Fibroblast of pulmonary artery (primary cell): ENCODE data around the gene EVI5L.

ENCODE experiments used
- DNase-seq: peaks from one replicate; pipeline ENCODE4 v3.0.0-alpha.2; 2010; ENCODE audit warnings: low read depth
- H3K4me3 ChIP-seq: replicated peaks from 2 replicates; pipeline ENCODE4 v1.5.1; 2011; ENCODE audit warnings: low read depth, mild to moderate bottlenecking, control low read depth, low read length, moderate library complexity
- CTCF ChIP-seq: IDR thresholded peaks from 2 replicates; pipeline ENCODE4 v1.5.1; 2011; ENCODE audit warnings: mild to moderate bottlenecking, control low read depth, low read length, inconsistent platforms; ENCODE audit errors: missing control alignments

EVI5L gene

DNA sequence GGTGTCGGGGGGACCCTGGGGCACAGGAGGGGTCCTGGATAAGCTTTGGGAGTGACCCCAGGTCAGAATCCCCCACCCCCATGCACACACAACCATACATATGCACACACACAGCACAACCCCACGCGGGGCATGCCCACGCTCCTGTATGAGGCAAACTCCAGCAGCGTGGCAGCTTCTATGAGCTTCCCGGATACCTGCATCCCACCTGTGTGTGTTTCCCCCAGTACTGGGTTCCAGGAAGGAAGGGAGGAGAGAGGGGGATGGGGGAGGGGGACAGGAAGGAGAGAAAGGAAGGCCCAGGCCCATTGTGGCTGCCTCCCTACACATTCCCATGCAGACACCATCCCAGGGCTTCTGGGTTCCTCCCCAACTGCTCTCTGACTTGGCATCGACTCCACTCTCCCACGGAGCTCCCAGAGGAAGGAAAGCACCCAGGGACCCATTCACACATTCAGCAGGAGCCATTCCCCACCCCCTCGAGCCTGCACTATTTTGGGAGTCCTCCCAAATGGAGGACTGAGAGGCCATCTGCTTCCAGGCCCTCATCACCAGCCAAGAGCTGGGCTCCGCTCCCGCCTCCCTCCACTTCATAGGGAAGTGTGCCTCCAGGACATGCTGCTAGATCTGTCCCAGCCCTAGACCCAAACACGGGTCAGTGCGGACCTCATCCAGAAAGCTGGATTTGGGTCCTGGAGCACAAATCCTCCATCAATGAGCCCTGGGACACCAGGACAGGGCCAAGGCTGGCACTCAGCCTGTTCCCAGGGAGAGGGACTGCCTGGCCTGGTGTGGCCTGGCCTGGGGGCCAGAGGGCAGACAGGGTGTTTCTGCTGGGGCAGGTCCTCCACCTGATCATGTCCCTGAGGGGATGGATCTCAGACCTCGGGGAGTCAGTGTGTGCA, 30.9 kb downstream of the EVI5L start:
- TF ChIP-seq CTCF: no peak
- DNase-seq: no peak
- no peak overlapping the region for H3K4me3 ChIP-seq

DNA sequence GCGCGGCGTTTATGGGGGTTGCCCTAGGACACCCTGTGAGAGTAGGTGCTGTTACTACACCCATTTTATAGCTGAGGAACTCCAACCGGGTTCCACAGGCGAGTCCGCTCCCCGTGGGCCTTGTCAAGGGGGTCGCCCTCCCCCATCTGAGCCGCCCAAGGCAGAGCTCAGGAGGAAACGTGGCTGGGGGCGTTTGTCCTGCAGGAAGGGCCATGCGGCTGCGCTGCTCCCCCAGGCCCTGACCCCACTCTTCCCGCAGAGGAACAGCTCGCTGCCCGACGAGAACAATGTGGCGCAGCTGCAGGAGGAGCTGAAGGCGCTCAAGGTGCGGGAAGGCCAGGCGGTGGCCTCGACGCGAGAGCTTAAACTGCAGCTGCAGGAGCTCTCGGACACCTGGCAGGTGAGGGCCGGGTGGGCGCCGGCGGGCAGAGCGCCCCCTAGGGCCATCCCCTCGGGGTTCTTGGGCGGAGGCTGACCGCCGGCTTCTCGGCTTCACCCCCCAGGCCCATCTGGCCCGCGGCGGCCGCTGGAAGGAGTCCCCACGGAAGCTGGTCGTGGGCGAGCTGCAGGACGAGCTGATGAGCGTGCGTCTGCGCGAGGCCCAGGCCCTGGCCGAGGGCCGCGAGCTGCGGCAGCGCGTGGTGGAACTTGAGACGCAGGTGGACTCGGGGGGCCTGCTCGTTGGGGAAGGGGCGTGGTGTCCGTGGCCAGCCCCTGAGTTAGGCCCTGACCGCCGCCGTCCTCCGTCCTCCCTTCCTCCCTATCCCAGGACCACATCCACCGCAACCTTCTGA, 31.8 kb downstream of the EVI5L start:
- DNase-seq: no peak
- H3K4me3 ChIP-seq: no peak overlapping the region
- no peak for TF ChIP-seq CTCF

- no peak for TF ChIP-seq CTCF
- no peak overlapping the region for H3K4me3 ChIP-seq
- DNase-seq: peak; percentile 46
Observed at GRCh38 chr19:7862413-7862951, 32.5 kb downstream of the EVI5L start.

GRCh38 chr19:7863157-7863970, 33.3 kb downstream of the EVI5L start:
- TF ChIP-seq CTCF: no peak
- DNase-seq: no peak
- no peak overlapping the region for H3K4me3 ChIP-seq

DNA sequence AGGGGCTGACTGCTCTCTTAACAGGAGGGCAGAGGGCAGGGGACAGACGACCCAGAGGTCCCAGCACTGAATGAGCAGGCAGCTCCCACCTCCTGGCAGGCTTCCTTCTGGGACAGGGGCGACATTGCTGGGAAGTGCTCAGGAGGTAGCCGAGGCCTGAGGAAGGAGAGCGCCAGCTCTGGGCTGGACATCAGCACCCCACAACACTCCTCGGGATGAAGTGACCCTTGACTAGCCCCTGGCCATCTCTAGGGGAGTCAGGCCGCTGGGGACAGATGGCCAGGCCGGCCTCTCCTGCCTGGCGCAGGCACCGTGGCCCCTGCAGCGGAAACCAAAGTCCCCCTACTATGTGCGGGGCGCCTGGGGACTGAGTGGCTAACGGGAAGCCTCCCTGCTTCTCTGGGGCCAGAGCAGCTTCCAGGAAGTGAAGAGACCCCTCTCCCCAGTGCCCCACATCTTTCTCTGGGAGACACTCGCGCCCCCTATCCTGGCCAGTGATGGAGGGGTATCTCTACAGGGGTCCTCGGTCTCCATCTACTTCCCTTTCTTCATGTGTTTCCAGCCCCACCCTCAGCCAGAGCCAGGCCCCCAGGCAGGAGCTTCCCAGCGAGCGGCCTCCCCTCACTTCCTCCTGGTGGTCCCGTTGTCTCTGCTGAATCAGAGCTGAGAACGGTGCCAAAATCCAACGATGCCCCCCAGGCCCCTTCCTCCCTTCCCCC, 34.1 kb downstream of the EVI5L start:
- DNase-seq: no peak
- no peak overlapping the region for H3K4me3 ChIP-seq
- TF ChIP-seq CTCF: no peak

DNA sequence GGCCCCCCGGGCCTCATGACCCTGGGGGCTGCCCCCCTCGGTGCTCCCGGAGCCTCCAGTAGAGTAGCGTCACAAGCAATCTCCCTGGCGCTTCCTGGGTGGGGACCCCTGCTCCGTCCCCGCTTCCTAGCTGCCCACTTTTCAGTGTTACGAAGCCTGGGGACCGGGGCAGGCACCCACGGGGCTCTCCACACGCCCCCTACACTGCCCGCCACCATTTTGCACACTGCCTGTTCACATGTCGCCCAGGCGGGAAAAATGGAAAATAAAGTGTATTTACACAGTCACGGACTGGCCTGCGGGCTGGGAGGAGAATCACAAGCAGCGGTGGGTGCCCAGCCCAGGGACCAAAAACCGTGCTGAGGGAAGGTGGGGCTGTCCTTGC, 34.7 kb downstream of the EVI5L start:
- no peak overlapping the region for H3K4me3 ChIP-seq
- no peak for TF ChIP-seq CTCF

More for the DNA sequence above, 34.7 kb downstream of the EVI5L start:
- DNase-seq: no peak
